ENCODE data around the gene ZFP14. TPM values are rescaled to one million over a fixed set of nuclear protein-coding genes. Genes with fewer than 3 reads are reported as not detected.

ZFP14 gene
- total RNA-seq, 1 donor from 2014 or later, result 2.8 TPM

- Histone ChIP-seq H3K4me1 (peaks cover 53% of the 10 kb centered on the region), H3K27me3 (ENCODE audit: low read depth) (no peaks in the 10 kb centered on the region), H3K36me3 (peaks cover 10% of the 10 kb centered on the region), H3K9me3 (replicated peaks) (peaks cover 8% of the 10 kb centered on the region), H3K4me3 (peak within 1 kb of the TSS; percentile 83), H3K27ac (replicated peaks) (peak within 1 kb of the TSS; percentile 96)
- intact Hi-C loops (cut with micrococcal nuclease), result no loop called here
- peak; percentile 5 for TF ChIP-seq CTCF (IDR thresholded peaks at IDR 0.05; ENCODE audit: borderline replicate concordance)
- DNase-seq, result peak; percentile 88
Observed at GRCh38 chr19:36418287-36419001, 39.4 kb upstream of the ZFP14 start, which contains the start of gene ZFP82. Gene ZFP82 (minus strand): TSS chr19:36418644. CDS start chr19:36409789, 8,855 bp downstream.

- Histone ChIP-seq H3K36me3 (peaks cover 16% of the 10 kb centered on the region), H3K9me3 (replicated peaks) (peaks cover 11% of the 10 kb centered on the region), H3K4me1 (peaks cover 53% of the 10 kb centered on the region), H3K4me3 (peak overlapping the region; percentile 83), H3K27ac (replicated peaks) (peak overlapping the region; percentile 96), H3K27me3 (ENCODE audit: low read depth) (no peaks in the 10 kb centered on the region)
- no peak for DNase-seq
- intact Hi-C loops (cut with micrococcal nuclease), result no loop called here
- TF ChIP-seq CTCF (IDR thresholded peaks at IDR 0.05; ENCODE audit: borderline replicate concordance), result no peak
Observed at GRCh38 chr19:36417752-36418286, 38.8 kb upstream of the ZFP14 start.

GRCh38 chr19:36409841-36410240 lies 30.8 kb upstream of the ZFP14 start:
- no peak for DNase-seq
- Histone ChIP-seq H3K36me3 (peaks cover 72% of the 10 kb centered on the region), H3K9me3 (replicated peaks) (peaks cover 18% of the 10 kb centered on the region), H3K27me3 (ENCODE audit: low read depth) (no peaks in the 10 kb centered on the region), H3K4me3 (no peak overlapping the region), H3K27ac (replicated peaks) (no peak overlapping the region), H3K4me1 (no peaks in the 10 kb centered on the region)
- intact Hi-C loops (cut with micrococcal nuclease), result no loop called here
- no peak for TF ChIP-seq CTCF (IDR thresholded peaks at IDR 0.05; ENCODE audit: borderline replicate concordance)

- TF ChIP-seq CTCF (IDR thresholded peaks at IDR 0.05; ENCODE audit: borderline replicate concordance), result no peak
- intact Hi-C loops (cut with micrococcal nuclease), result no loop called here
- no peaks in the 10 kb centered on the region for H3K27me3 ChIP-seq (ENCODE audit: low read depth)
- no peak for DNase-seq
- H3K4me1 ChIP-seq, result no peaks in the 10 kb centered on the region
- peaks cover 10% of the 10 kb centered on the region for H3K9me3 ChIP-seq (replicated peaks)
- H3K36me3 ChIP-seq, result peaks cover 85% of the 10 kb centered on the region
- no peak overlapping the region for H3K27ac ChIP-seq (replicated peaks)
- H3K4me3 ChIP-seq, result no peak overlapping the region
Observed at GRCh38 chr19:36408101-36408500, 29.1 kb upstream of the ZFP14 start.

GRCh38 chr19:36404498-36404897 lies 25.5 kb upstream of the ZFP14 start:
- Histone ChIP-seq H3K27ac (replicated peaks) (no peak overlapping the region), H3K4me3 (no peak overlapping the region), H3K4me1 (no peaks in the 10 kb centered on the region), H3K36me3 (peaks cover 98% of the 10 kb centered on the region), H3K9me3 (replicated peaks) (peaks cover 11% of the 10 kb centered on the region), H3K27me3 (ENCODE audit: low read depth) (no peaks in the 10 kb centered on the region)
- DNase-seq, result no peak
- intact Hi-C loops (cut with micrococcal nuclease), result no loop called here
- no peak for TF ChIP-seq CTCF (IDR thresholded peaks at IDR 0.05; ENCODE audit: borderline replicate concordance)

All from left ventricle myocardium inferior (tissue), 1 donor.